Amniotic epithelial cell (primary cell): ENCODE results near the gene RRP1B.
"Not testable (repeated sequence)": the region's sequence is repeated elsewhere in the genome, so short reads cannot be mapped to it uniquely, and the experiment has no call there.

ENCODE experiments used
- DNase-seq: peaks from one replicate; pipeline ENCODE4 v3.0.0-alpha.2; 2010; ENCODE audit warnings: low read depth

RRP1B gene

DNA sequence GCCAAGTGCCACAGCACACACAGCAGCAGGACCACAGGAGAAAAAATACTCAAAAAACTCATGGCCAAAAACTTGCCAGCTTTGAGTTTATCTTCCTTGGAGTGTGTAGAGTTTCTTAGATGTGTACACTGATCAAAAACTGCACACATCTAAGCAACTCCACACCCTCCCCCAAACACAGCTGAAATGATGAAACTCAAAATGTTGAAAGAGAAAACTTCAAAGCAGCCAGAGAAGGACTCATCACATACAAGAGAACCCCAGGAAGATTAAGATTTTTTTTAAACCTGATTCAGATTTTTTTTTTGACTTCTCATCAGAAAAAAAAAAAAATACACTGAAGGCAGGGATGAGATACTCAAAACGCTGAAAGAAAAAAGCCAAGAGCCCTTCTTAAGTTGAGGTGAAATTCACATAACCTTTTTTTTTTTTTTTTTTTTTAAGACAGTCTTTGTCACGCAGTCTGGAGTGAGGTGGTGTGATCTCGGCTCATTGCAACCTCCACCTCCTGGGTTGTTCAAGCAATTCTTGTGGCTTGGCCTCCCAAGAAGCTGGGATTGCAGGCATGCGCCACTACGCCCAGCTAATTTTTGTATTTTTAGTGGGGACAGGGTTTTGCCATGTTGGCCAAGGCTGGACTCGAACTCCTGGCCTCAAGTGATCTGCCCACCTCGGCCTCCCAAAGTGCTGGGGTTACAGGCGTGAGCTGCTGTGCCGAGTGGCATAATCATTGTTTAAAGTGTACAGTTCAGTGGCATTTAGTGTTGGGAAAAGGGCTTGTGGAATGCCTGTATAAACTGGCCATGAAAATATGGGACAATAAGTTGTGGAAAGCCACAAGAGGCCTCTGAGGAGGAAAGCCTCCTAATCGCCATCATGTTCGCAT, 38.6 kb downstream of the RRP1B start:
- DNase-seq, result peak; percentile 82

- not testable (repeated sequence) for DNase-seq
Observed at GRCh38 chr21:43699492-43699777, 40.1 kb downstream of the RRP1B start.

- no peak for DNase-seq
Observed at GRCh38 chr21:43699933-43700599, 40.7 kb downstream of the RRP1B start.

DNA sequence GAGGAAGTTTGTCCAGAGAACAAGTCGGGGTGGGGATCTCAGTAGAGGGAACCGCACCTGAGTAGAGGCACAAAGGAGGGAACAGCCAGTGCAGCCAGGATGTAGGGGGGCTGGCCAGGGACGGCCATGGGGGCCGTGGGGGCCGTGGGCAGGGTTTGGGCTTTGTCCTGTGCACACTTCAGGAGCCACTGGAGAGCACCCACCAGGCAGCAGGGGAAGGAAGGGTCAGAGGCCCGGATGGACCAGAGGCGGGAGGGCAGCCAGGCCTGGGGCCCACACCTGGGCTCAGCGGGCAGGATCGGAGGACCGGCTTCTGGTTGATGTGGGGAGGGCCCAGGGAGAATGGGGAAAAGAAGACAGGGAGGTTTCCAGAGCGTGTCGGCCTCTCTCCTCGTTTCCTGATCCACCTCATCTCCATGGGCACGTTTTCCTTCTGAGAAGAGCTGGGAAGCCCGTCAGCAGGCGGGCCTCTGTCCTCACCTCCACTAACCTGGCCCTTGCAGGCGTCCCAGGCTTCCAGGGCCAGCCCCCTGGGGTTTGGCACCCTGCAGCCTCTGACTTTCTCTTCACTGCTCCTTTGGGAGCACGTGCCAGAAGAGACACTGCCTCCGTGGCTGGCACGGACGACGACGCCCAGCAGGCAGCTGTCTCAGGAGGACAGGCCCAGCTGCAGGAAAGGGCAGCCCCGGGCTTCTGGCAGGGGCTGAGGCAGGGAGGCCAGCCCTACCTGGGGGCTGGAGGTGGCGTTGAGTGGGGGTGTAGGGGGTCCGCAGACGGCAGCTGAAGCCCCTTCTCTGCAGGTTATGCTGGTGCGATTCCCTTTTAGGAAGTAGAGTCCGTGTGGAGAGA, 42.8 kb downstream of the RRP1B start:
- no peak for DNase-seq

- DNase-seq, result no peak
Observed at GRCh38 chr21:43702785-43703034, 43.4 kb downstream of the RRP1B start.

- peak; percentile 35 for DNase-seq
Observed at GRCh38 chr21:43703035-43703880, 43.9 kb downstream of the RRP1B start.

- no peak for DNase-seq
Observed at GRCh38 chr21:43707462-43707861, 48.1 kb downstream of the RRP1B start.

DNA sequence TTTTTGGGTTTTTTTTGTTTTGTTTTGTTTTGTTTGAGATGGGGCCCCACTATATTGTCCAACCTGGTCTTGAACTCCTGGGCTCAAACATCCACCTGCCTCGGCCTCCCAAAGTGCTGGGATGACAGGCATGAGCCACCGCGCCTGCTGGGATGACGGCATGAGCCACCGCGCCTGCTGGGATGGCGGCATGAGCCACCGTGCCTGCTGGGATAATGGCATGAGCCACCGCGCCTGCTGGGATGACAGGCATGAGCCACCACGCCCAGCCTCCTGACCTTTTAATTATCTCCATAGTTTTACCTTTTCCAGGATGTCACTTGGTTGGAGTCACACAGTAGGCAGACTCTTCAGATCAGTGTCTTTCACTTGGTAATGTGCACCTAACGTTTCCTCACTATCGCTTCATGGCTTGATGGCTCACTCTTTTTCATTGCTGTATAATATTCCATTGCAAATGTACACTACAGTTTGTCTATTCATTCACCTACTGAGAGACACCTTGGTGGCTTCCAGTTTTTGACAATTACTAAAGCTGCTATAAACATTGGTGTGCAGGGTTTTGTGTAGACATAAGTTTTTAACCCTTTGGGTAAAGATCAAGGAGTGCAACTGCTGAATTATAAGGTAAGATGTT, 49.5 kb downstream of the RRP1B start:
- no peak for DNase-seq

- DNase-seq, result peak; percentile 33
Observed at GRCh38 chr21:43712268-43712942, 53.0 kb downstream of the RRP1B start.

- not testable (repeated sequence) for DNase-seq
Observed at GRCh38 chr21:43713123-43713522, 53.8 kb downstream of the RRP1B start.

DNA sequence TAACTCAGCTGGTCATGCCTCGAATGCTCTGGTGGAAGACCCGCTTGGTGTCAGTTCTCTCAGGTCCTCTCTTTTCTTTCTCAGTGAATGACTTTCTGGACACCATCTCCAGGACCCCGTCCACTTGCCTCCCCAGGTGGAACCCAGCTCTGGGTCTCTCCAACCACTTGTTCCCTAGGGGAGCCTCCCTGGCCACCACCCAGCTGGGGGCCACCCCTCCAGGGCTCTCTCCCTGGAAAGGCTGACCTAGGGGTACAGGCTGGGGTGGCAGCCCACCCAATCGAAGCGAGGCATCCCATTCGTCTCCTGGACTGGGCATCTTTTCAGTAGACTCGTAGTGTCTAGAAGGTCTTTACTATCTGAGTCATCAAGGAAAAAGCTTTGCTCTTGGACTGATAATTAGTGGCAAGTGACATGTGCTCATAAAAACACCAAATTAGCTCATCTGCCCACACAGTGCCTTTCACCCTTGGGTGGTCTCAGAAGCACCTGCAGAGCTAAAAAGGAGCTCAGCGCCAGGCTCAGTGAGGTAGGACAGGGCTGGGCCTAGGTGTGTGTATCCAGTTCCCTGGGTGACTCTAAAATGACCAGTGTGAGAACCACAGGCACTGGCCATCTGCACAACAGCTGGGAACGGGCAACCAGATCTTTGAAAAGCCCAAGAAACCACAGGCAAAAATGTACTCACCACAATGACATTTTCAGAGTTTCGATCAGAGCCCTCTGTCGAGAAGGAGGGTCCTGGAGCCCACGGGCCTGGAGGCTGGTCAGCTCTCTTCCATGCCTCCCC, 57.2 kb downstream of the RRP1B start:
- DNase-seq, result no peak

DNA sequence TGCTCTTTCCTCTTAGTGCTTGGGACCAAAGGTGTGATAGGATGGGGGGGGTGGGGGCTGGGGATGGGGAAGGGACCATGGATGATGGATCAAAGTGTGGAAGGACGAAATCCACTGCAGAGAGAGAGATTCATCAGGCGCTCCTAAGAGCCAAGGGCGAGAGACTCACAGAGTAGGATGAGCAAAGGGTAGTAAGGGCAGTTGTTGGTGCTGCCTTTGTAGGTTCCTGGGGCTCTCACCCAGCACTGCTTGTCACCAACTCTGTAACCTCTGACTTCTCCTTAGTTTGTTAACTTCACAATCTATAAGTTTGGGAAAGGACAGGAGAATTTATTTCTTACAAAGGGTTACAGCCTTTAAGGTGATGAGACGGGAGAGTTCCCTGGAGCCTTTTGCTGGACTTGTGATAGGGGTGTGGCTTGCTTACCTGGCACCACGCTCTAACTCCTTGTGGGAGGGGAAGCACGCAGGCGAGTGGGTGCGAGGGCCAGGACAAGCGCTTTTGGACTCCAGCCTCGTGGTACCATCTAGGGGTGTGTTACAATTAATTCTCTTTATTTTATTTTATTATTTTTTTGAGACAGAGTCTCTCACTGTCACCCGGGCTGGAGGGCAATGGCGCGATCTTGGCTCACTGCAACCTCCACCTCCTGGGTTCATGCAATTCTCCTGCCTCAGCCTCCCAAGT, 58.0 kb downstream of the RRP1B start:
- no peak for DNase-seq

DNA sequence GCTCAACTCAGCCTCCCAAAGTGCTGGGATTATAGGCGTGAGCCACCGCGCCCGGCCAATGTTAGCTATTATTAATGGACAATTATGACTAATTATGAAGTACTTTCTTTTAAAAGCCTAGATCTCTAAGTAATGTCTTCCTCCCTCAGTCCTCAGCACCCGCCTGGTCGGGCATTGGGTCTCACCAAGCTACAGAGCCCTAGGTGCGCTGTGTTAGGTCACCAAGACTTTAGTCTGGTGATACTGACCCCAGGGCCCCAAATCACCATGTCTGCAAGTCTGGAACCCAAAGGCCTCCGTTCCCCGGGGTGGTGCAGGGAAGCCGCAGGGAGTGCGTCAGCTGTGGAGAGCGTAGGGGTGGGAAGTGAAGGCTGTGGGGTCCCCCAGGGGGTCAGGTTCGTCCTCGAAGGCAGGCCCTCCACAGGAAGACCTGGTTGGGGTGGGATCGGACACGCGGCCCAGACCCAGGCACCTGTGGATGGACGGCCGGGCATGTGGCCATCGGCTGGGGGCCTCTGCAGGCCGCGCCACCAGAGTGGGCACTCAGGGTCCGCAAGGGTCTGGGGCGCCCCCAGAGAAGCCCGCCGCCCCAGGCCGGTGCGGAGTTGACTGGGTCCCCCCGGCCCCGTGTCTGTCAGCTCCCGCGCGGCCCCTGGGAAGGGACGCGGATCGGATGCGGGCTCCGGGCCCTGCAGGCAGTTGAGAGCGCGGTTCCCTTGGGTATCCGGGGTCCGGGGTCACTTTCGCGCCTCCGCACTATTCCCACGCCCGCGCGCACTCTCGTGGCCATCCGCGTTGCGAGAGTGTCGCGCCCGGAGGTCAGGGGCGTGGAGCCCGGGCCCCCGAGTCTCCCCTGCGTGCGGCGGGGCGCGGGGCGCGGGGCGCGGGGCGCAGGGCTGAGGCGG, 58.9 kb downstream of the RRP1B start:
- DNase-seq, result no peak

DNA sequence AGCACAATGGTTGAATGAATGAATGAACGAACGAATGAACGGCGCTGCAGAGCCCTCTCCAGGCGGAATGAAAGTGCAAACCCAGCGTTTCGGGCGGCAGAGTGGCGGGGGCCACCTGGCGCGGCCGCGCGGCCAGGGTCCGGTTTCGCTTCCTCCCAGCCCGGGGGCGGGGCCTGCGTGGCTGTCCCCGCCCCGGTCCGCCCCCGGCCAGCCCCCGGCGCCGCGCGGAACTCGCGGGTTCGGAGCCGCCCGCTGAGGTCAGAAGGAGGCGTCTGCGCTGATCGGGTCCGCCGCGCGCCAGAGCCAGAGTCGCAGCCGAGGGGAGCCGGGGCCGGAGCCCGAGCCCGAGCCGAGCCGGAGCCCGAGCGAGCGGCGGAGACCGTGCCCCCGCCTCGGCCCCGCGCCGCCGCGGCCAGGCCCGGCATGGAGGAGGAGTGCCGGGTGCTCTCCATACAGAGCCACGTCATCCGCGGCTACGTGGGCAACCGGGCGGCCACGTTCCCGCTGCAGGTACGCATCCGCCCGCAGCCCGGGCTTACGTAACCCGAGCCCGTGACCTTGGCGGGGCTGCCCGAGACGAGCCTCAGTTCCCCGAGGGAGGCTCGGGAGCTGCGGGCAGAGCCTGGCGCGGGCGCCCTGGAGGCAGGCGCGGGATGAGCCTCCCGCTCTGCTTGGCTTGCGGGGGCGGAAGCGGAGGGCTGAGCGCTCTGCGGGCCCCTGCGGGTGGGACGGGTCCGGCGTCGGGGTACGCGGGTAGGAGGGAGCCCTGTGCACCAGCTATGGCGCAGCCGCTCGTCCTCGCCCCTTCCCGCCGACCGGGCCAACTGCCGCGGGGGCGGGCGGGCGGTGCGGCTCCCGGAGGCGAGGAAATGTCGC, 59.8 kb downstream of the RRP1B start, which contains the start of gene PDXK:
Gene PDXK (plus strand): TSS at position 258 of the 876 bp plus-strand sequence. CDS start 166 bp downstream, at position 424.
- DNase-seq, result peak; percentile 82

DNA sequence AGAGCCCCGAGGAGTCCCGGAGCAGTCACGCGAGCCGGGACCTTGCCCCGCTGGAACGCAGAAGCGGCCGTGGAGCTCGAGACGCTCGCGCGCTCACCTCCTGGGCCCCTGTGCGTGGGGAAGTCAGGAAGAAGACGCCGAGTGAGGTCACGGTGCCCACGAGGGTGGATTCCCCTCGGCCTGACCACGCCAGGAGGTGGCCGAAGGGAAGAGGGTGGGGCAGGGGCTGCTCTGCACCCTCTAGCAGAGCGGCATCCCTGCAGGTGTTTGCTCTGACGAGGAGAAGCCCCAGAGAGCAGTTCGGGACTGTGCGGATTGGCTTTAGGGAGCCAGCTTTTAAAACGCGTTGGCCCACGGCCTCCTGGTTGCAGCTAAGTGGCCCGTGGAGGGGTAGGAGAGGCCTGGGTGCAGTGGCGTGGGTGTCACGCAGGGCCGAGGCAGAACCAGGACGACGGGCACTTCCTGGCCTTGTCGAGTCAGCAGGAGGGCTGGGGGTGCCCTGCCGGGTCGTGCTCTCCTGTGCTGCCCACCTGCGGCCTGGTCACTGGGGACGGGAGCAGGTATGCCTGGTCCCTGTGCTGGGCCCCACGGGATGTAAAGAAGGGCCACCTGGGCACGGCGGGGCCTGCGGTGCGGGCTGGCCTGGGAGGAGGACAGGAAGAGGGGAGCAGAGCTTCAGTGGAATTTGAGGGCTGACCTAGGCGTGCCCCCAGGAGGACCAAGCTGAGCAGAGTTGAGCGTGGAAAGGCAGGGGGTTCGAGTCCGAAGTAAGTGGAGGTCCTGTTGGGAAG, 60.6 kb downstream of the RRP1B start:
- no peak for DNase-seq

DNA sequence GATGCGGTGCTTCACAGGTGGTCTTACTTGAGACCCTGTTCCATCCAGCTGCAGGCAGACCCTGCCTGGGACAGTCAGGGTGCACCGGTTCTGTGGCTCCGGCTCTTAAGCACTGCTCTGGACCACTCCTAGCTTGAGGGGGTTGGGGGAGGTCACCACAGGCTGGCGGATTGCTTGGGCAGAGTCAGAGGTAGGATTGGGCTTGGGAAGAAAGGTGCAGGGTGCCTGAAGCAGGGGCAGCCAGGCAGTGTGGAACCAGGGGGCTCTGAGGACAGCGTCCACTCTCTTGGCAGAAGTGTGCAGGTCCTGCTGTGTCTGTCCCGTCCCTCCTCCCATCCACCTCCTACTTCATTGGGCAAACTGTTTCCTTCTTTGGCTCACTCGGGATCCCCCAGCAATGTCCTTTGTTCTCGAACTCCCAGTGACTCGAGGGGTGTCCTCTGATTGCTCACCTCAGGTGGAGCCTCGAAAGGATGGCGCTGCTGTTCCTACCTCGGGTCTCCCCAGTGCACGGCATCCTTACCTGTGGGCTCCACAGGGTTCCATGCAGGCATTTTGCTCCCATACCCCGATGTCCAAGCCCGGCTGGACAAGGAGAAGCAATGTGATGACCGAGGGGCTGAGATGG, 61.3 kb downstream of the RRP1B start:
- no peak for DNase-seq
